ENCODE data around the gene ZNF200. TPM values are rescaled to one million over a fixed set of nuclear protein-coding genes. Genes with fewer than 3 reads are reported as not detected.

ZNF200 gene, protein sequence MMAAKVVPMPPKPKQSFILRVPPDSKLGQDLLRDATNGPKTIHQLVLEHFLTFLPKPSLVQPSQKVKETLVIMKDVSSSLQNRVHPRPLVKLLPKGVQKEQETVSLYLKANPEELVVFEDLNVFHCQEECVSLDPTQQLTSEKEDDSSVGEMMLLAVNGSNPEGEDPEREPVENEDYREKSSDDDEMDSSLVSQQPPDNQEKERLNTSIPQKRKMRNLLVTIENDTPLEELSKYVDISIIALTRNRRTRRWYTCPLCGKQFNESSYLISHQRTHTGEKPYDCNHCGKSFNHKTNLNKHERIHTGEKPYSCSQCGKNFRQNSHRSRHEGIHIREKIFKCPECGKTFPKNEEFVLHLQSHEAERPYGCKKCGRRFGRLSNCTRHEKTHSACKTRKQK
- 10 to 100 TPM in 1 of 4 donors, 1 to 10 TPM in 3; 5.2 to 10.2 (median 9.1) TPM for total RNA-seq

DNA sequence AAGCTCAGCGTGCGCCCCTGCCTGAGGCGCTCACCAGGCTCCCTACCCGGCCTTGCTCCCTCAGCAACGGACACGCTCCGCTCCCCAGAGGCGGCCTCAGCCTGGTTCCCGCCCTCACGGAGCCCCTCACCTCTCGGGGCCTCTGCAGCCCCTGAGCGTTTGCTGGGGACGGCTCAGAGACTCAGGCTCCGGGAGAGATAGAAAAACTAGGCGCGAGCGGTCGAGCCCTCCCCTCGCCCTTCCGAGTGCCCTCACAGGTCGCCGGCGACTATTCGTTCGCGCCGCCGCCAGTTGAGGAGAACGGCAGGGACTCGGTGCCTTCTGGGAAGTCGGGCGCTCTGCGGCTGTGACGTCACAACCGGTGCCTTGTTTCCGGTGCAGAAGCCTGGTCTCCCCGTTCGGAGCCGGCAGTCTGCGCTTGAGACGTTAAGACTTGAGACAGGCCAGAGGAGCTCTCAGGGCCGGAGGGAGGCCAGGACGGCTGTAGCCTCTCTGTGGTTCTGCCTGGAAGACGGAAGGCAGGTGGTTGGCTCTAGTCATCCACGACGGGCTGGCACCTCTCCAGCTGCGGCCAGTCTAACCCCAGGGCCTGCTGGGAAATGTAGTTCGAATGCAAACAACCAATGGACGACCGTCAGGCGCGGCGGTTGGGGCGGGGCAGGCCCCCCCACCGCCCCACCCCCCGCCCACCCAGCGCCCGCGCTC is at the start of gene ZNF200:
Gene ZNF200 (minus strand): TSS at position 302 of the 705 bp plus-strand sequence. CDS start 1,403 bp downstream, outside the sequence.
- Histone ChIP-seq H3K27me3 (no peaks in the 10 kb centered on the region), H3K36me3 (peaks cover 0 to 32% (median 27%) of the 10 kb centered on the region in 3 donors), H3K27ac (peak within 1 kb of the TSS; percentile 92 to 99 (median 97)), H3K4me1 (peaks cover 0 to 18% (median 13%) of the 10 kb centered on the region in 4 donors), H3K9me3 (peaks cover 0 to 21% (median 1%) of the 10 kb centered on the region in 4 donors), H3K4me3 (peak within 1 kb of the TSS; percentile 61 to 98 (median 84))
- peak; percentile 89 to 92 for DNase-seq (ENCODE audit: low spot score in 2 of 2)
- 0 to 1% methylated on average over 17 of the region's 59 CpGs for WGBS, 2 donors
- TF ChIP-seq EP300 (IDR thresholded peaks at IDR 0.05), result peak; percentile 86 to 87
- peak in 1 of 2 donors; percentile 40 for TF ChIP-seq POLR2A (IDR thresholded peaks at IDR 0.05)
- TF ChIP-seq, protein P1, sequence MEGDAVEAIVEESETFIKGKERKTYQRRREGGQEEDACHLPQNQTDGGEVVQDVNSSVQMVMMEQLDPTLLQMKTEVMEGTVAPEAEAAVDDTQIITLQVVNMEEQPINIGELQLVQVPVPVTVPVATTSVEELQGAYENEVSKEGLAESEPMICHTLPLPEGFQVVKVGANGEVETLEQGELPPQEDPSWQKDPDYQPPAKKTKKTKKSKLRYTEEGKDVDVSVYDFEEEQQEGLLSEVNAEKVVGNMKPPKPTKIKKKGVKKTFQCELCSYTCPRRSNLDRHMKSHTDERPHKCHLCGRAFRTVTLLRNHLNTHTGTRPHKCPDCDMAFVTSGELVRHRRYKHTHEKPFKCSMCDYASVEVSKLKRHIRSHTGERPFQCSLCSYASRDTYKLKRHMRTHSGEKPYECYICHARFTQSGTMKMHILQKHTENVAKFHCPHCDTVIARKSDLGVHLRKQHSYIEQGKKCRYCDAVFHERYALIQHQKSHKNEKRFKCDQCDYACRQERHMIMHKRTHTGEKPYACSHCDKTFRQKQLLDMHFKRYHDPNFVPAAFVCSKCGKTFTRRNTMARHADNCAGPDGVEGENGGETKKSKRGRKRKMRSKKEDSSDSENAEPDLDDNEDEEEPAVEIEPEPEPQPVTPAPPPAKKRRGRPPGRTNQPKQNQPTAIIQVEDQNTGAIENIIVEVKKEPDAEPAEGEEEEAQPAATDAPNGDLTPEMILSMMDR (IDR thresholded peaks at IDR 0.05), result peak in 1 of 5 experiments; percentile 39

DNA sequence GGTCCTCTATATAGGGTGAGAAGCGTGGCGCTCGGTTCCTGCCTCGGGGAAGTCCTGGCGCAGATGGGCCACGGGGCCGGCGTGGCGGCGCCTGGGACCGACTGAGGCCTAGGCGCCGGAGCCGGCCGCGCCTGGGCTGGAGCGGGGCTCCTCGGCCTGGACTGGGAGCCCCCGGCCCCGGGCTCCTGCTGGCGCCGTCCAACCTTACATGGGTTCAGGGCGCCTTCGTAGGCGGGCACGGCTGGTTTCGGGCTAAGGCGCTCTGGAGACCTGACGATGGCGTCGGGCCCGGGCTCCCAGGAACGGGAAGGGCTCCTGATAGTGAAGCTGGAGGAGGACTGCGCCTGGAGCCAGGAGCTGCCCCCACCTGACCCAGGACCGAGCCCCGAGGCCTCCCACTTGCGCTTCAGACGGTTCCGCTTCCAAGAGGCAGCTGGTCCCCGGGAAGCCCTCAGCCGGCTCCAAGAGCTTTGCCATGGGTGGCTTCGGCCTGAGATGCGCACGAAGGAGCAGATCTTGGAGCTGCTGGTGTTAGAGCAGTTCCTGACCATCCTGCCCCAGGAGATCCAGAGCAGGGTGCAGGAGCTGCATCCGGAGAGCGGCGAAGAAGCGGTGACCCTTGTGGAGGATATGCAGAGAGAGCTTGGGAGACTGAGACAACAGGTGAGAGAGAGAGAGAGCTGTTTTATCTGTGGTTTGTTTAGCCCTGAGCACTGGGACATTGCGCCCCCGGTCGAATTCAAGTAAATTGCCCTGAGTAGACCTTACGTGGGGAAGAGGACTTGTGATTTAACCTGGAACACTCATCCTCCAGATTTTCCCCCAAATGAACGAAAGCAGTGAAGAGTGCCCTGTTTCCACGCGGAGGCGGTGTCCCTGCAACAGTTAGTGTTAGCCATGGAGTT is 48.8 kb upstream of the ZNF200 start:
- Histone ChIP-seq H3K9me3 (peaks cover 0 to 39% (median 10%) of the 10 kb centered on the region in 4 donors), H3K36me3 (peaks cover 13 to 44% (median 16%) of the 10 kb centered on the region in 3 donors), H3K4me1 (peaks cover 0 to 29% (median 10%) of the 10 kb centered on the region in 4 donors), H3K27ac (peak overlapping the region; percentile 95 to 100 (median 99)), H3K27me3 (no peaks in the 10 kb centered on the region), H3K4me3 (peak overlapping the region; percentile 83 to 96 (median 90))
- TF ChIP-seq, protein P1 (IDR thresholded peaks at IDR 0.05), result no peak
- TF ChIP-seq POLR2A (IDR thresholded peaks at IDR 0.05) (no peak), EP300 (IDR thresholded peaks at IDR 0.05) (no peak)
- DNase-seq (ENCODE audit: low spot score in 2 of 2), result no peak
- 7 to 13% methylated on average over 30 to 55 of the region's 56 CpGs for WGBS, 2 donors

DNA sequence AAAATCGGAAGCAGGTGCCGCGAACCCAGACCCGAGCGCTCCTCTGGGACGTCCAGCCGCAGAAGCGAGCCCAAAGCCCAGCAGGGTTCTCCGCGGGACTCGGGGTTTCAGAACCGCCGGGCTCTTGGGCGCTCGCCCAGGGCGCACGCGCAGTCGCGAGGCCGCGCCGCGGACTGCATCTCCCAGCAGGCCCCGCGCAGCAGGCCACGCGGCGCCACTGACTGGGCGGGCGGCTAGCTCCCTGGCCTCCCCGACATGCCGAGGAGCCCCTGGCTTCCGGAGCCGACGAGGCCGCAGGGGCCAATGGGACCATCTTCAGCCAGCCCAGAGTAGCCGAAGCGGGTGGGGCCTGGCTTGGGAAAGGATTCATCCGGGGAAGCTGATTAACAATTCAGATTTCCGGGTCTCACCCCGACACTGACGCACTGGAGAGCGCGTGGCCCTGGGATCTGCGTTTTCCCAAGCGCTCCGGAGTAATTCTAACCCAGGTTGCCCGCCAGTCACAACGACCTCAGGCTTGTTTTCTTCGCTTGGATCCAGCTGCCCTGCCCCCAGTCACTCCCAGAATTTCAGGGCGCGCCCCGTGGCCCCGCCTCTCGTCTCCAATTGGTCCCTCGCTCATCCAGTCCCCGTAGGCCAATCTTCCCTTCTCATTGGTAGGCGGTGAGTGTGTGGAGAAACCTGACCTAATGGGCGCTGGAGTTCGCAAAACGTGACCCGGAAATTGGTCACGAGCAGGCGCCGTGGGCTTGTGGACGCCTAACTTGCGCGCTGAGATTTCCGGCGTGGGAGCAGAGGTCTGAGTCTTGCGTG is 48.0 kb upstream of the ZNF200 start, which contains the start of gene ZNF263:
Gene ZNF263 (plus strand): TSS at position 762 of the 813 bp plus-strand sequence. CDS start 328 bp downstream, outside the sequence.
- WGBS, 2 donors, result 0 to 1% methylated on average over 37 to 63 of the region's 72 CpGs
- peak within 1 kb of the TSS; percentile 95 to 100 (median 99) for H3K27ac ChIP-seq
- H3K9me3 ChIP-seq, result peaks cover 0 to 30% (median 3%) of the 10 kb centered on the region in 4 donors
- H3K4me1 ChIP-seq, result peaks cover 0 to 29% (median 10%) of the 10 kb centered on the region in 4 donors
- peak; percentile 93 to 94 for DNase-seq (ENCODE audit: low spot score in 2 of 2)
- H3K36me3 ChIP-seq, result peaks cover 7 to 35% (median 10%) of the 10 kb centered on the region in 3 donors
- peak; percentile 30 to 76 for TF ChIP-seq POLR2A (IDR thresholded peaks at IDR 0.05)
- peak; percentile 56 to 93 for TF ChIP-seq EP300 (IDR thresholded peaks at IDR 0.05)
- TF ChIP-seq, protein P1 (IDR thresholded peaks at IDR 0.05), result peak in 1 of 5 experiments; percentile 35
- no peaks in the 10 kb centered on the region for H3K27me3 ChIP-seq
- H3K4me3 ChIP-seq, result peak within 1 kb of the TSS; percentile 83 to 96 (median 90)

DNA sequence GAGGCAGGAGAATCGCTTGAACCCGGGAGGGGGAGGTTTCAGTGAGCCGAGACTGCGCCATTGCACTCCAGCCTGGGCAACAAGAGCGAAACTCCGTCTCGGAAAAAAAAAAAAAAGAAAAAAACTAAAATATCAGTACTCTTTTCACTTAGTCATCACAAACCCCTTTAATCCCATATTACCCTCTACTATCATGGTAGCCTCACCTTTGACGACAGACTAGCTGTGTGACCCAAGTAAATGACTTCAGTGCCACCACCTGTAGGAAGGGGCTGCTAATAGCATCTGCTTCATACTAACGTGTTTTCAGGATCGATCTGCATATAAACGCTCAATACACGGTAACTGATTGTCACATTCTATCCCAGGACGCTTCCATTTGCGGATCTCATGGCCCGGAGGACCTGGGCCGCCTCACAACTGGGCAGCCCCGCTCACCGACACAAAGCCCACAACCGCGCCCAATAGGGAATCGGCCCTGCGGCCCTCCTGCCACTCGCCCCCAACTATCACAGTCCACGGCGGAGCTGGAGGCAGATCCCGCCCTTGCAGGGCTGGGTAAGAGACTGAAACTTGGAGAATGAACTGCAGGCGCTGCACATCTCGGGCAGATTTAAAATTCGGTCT is 47.3 kb upstream of the ZNF200 start:
- TF ChIP-seq POLR2A (IDR thresholded peaks at IDR 0.05) (no peak), EP300 (IDR thresholded peaks at IDR 0.05) (no peak)
- TF ChIP-seq, protein P1 (IDR thresholded peaks at IDR 0.05), result no peak
- Histone ChIP-seq H3K4me1 (peaks cover 0 to 29% (median 10%) of the 10 kb centered on the region in 4 donors), H3K36me3 (peaks cover 7 to 28% (median 10%) of the 10 kb centered on the region in 3 donors), H3K4me3 (peak overlapping the region; percentile 64 to 96 (median 89)), H3K27me3 (no peaks in the 10 kb centered on the region), H3K9me3 (peaks cover 0 to 23% (median 0%) of the 10 kb centered on the region in 4 donors), H3K27ac (peak overlapping the region; percentile 95 to 100 (median 99))
- 17 to 20% methylated on average over 22 to 29 of the region's 29 CpGs for WGBS, 2 donors
- no peak for DNase-seq (ENCODE audit: low spot score in 2 of 2)
